Measurements from ENCODE around the gene AKIRIN2.

Gene AKIRIN2

DNA sequence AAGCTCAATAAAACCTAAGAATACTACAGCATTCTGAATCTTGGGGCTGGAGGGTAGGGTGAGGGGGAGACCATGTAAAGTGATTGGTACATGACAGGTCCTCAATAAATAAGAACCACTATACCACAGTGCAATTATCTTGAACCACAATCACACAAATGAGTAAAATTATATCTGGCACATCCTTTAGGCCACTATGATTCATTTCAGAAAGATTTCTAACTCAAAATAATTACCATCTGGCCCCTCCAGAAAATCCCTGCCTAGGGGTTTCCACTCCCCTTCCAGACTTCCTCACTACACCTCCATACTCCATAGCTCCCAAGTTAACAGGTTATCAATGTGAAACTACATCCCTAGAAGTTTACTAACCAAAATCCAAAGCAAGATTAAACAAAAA lies 19.7 kb downstream of the AKIRIN2 start:
- H3K27ac ChIP-seq (ENCODE audit: low read length), result no peak overlapping the region
- H3K4me1 ChIP-seq (ENCODE audit: insufficient read depth, low read length), result no peaks in the 10 kb centered on the region
- no peaks in the 10 kb centered on the region for H3K9me3 ChIP-seq (ENCODE audit: insufficient read depth, low read depth, low read length)
- H3K27me3 ChIP-seq (ENCODE audit: insufficient read depth, low read length), result no peaks in the 10 kb centered on the region
- no peak overlapping the region for H3K9ac ChIP-seq (ENCODE audit: low read depth, low read length)
- H3K36me3 ChIP-seq (ENCODE audit: insufficient read depth, low read depth, low read length), result peaks cover 44% of the 10 kb centered on the region
- no peak overlapping the region for H3K4me3 ChIP-seq (ENCODE audit: low read length)

DNA sequence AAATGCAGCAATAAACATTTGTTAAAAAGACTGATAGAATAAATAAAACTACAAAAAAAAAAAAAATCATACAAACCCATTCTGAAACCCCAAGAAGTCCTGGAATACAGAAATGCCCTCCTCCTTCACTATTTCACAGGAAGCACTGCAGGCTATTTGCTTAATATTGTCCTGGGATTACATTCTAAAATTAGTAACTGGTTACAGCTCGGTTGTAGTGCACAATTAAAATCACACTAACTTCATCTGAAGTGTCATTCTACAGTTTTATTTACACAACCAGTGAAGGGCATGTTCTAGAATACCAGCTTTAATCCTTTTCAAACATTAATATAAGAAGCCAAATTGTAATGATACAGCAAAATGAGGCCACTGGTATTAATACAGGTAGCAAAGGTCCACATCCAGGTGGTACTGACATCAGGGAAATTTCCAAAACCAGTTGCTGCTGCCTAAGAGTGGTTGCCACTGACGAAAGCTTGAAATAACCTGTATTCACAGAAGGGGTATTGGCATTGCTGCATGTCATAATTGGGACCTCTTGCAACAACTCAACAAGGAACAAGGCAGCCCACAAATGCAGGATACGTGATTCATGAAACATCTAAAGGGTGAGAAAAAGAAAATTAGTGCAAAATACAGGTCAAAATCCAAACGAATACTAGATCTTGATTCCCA lies 26.9 kb downstream of the AKIRIN2 start:
- no peaks in the 10 kb centered on the region for H3K9me3 ChIP-seq (ENCODE audit: insufficient read depth, low read depth, low read length)
- no peak overlapping the region for H3K27ac ChIP-seq (ENCODE audit: low read length)
- no peak overlapping the region for H3K4me3 ChIP-seq (ENCODE audit: low read length)
- H3K27me3 ChIP-seq (ENCODE audit: insufficient read depth, low read length), result no peaks in the 10 kb centered on the region
- no peak overlapping the region for H3K9ac ChIP-seq (ENCODE audit: low read depth, low read length)
- no peaks in the 10 kb centered on the region; the same call in 1 of the 2 replicates for H3K4me1 ChIP-seq (ENCODE audit: insufficient read depth, low read length)
- H3K36me3 ChIP-seq (ENCODE audit: insufficient read depth, low read depth, low read length), result peaks cover 82% of the 10 kb centered on the region

DNA sequence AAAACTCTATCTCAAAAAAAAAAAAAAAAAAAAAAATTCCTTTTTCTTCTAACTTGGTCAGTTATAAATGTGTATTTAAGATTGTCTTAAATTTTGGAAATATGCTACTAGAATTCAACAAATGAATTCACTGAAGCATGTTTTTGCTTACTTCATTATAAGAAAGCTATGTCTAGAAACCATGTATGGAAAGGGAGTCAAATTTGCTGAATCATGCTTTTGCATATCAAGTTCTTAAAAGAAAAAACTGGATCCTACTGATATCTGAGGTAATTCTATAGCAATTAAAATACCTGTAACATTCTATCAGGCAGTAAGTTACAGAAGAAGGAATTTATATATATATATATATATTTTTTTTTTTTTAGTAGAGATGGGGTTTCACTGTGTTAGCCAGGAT lies 27.7 kb downstream of the AKIRIN2 start:
- no peak overlapping the region for H3K9ac ChIP-seq (ENCODE audit: low read depth, low read length)
- no peaks in the 10 kb centered on the region for H3K9me3 ChIP-seq (ENCODE audit: insufficient read depth, low read depth, low read length)
- no peaks in the 10 kb centered on the region for H3K27me3 ChIP-seq (ENCODE audit: insufficient read depth, low read length)
- H3K4me1 ChIP-seq (ENCODE audit: insufficient read depth, low read length), result no peaks in the 10 kb centered on the region; the same call in 1 of the 2 replicates
- H3K36me3 ChIP-seq (ENCODE audit: insufficient read depth, low read depth, low read length), result peaks cover 81% of the 10 kb centered on the region
- no peak overlapping the region for H3K27ac ChIP-seq (ENCODE audit: low read length)
- no peak overlapping the region for H3K4me3 ChIP-seq (ENCODE audit: low read length)

DNA sequence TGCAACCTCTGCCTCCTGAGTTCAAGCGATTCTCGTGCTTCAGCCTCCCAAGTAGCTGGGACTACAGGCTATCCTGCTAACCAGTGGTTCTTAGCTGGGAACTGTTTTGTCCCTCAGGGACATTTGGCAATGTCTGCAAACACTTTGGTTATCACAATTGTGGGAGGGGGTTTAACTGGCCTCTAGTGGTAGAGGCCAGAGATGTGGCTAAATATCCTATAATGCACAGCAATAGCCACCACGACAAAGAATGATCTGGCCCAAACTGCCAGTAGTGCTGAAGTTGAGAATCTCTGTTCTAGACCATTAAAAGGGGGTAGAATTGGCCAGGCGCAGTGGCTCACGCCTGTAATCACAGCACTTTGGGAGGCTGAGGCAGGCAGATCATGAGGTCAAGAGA lies 28.8 kb downstream of the AKIRIN2 start:
- no peak overlapping the region for H3K9ac ChIP-seq (ENCODE audit: low read depth, low read length)
- H3K9me3 ChIP-seq (ENCODE audit: insufficient read depth, low read depth, low read length), result no peaks in the 10 kb centered on the region
- H3K27me3 ChIP-seq (ENCODE audit: insufficient read depth, low read length), result no peaks in the 10 kb centered on the region
- H3K27ac ChIP-seq (ENCODE audit: low read length), result no peak overlapping the region
- H3K4me3 ChIP-seq (ENCODE audit: low read length), result no peak overlapping the region
- no peaks in the 10 kb centered on the region; the same call in 1 of the 2 replicates for H3K4me1 ChIP-seq (ENCODE audit: insufficient read depth, low read length)
- H3K36me3 ChIP-seq (ENCODE audit: insufficient read depth, low read depth, low read length), result peaks cover 78% of the 10 kb centered on the region

DNA sequence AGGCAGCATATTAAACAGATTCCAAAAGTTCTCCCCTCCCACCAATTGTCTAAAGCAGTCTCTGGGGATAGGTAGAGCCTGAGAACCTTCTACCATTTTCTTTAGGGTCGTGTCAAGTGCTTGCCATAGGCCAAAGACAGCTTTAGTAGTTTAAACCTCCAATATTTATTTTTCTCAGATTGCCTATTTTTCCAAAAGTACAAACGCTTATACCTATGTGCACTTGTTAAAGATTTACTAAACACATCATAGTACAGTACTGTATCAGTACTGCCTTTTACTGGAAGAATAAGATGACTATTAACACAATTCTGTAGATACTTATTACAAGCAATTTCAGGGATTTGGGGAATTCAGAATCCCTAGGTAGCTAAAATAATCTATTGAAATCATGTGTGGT lies 29.4 kb downstream of the AKIRIN2 start:
- H3K4me3 ChIP-seq (ENCODE audit: low read length), result no peak overlapping the region
- no peaks in the 10 kb centered on the region; the same call in 1 of the 2 replicates for H3K4me1 ChIP-seq (ENCODE audit: insufficient read depth, low read length)
- H3K36me3 ChIP-seq (ENCODE audit: insufficient read depth, low read depth, low read length), result peaks cover 77% of the 10 kb centered on the region
- H3K9me3 ChIP-seq (ENCODE audit: insufficient read depth, low read depth, low read length), result no peaks in the 10 kb centered on the region
- no peak overlapping the region for H3K27ac ChIP-seq (ENCODE audit: low read length)
- no peak overlapping the region for H3K9ac ChIP-seq (ENCODE audit: low read depth, low read length)
- H3K27me3 ChIP-seq (ENCODE audit: insufficient read depth, low read length), result no peaks in the 10 kb centered on the region

DNA sequence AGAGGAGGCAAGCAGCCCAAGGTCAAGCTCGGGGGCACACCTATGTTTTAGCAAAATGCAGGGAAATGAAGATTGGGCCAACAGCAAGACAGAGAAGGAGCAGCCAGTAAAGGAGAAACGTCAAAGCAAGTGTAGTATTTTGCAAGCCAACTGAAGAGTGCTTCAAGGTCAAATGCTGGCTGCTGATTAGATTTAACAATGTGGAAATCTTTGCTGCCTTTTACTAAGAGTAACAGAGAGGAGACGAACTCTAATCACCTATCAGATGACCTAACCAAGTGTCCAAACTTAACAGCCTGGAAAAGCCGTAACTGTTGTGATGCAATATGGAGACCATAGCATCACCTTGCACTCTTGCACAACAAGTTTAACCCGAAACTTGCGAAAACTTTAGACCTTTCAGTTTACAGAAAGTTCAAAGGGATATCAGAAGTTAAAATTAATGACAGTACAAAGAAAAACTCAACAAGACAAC lies 30.4 kb downstream of the AKIRIN2 start:
- H3K36me3 ChIP-seq (ENCODE audit: insufficient read depth, low read depth, low read length), result peaks cover 77% of the 10 kb centered on the region
- no peaks in the 10 kb centered on the region; the same call in 1 of the 2 replicates for H3K4me1 ChIP-seq (ENCODE audit: insufficient read depth, low read length)
- H3K4me3 ChIP-seq (ENCODE audit: low read length), result no peak overlapping the region
- H3K27me3 ChIP-seq (ENCODE audit: insufficient read depth, low read length), result no peaks in the 10 kb centered on the region
- H3K9me3 ChIP-seq (ENCODE audit: insufficient read depth, low read depth, low read length), result no peaks in the 10 kb centered on the region
- H3K9ac ChIP-seq (ENCODE audit: low read depth, low read length), result no peak overlapping the region
- H3K27ac ChIP-seq (ENCODE audit: low read length), result no peak overlapping the region

DNA sequence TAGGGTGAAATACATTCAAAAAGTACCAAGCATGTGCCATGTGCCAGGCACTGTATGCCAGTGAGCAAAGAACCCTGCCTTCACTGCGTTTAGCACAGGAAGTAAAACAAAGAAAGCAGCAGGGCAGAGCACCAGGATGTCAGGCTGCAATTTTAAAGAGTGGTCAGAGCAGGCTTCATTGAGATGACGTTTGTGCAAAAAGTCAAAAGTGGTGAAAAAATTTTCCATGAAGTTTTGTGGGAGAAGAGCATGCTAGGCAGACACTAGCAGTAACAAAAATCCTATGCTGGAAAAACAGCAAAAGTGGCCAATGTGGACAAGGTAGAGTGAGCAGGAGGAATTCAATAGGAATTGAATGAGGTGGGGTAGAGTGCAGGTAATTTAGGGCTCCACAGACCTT lies 31.3 kb downstream of the AKIRIN2 start:
- Histone ChIP-seq H3K9me3 (ENCODE audit: insufficient read depth, low read depth, low read length) (no peaks in the 10 kb centered on the region), H3K9ac (ENCODE audit: low read depth, low read length) (no peak overlapping the region), H3K27ac (ENCODE audit: low read length) (no peak overlapping the region), H3K27me3 (ENCODE audit: insufficient read depth, low read length) (no peaks in the 10 kb centered on the region), H3K36me3 (ENCODE audit: insufficient read depth, low read depth, low read length) (peaks cover 76% of the 10 kb centered on the region), H3K4me1 (ENCODE audit: insufficient read depth, low read length) (no peaks in the 10 kb centered on the region; the same call in 1 of the 2 replicates), H3K4me3 (ENCODE audit: low read length) (no peak overlapping the region)

DNA sequence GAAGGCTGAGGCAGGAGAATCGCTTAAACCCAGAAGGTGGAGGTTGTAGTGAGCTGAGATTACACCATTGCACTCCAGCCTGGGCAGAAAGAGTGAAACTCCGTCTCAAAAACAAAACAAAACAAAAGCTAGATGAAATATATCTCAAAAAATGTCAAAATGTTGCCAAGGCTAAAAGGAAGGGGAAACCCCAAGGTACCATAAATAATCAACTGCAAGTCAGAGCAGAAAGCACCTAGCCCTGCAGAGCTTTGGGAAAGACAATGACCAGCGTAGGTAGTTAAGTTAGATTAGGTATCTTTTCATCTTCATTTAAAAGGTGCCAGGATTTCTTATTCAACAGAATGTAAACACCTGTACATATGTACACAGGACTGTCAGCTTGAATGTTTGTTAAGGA lies 33.0 kb downstream of the AKIRIN2 start:
- Histone ChIP-seq H3K36me3 (ENCODE audit: insufficient read depth, low read depth, low read length) (peaks cover 78% of the 10 kb centered on the region), H3K27me3 (ENCODE audit: insufficient read depth, low read length) (no peaks in the 10 kb centered on the region), H3K4me3 (ENCODE audit: low read length) (no peak overlapping the region), H3K27ac (ENCODE audit: low read length) (no peak overlapping the region), H3K9me3 (ENCODE audit: insufficient read depth, low read depth, low read length) (no peaks in the 10 kb centered on the region), H3K9ac (ENCODE audit: low read depth, low read length) (no peak overlapping the region), H3K4me1 (ENCODE audit: insufficient read depth, low read length) (no peaks in the 10 kb centered on the region; the same call in 1 of the 2 replicates)

DNA sequence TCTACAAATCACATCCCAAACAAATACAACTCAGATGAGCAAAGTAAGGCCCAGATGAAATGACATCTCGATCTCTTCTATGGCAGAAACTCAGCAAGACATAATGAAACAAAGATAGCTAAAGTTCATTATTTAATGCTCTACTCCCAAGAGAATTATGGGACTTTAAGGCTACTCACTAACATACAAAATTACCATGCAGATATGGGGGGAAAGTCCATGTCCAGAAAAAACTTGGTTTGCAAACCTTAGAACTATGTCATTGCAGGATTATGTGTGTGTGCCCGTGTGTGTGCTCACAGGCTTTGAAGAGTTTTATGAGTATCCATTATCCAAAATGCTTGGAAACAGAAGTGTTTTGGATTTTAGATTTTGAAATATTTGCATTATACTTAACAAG lies 34.0 kb downstream of the AKIRIN2 start:
- peaks cover 78% of the 10 kb centered on the region for H3K36me3 ChIP-seq (ENCODE audit: insufficient read depth, low read depth, low read length)
- H3K27me3 ChIP-seq (ENCODE audit: insufficient read depth, low read length), result no peaks in the 10 kb centered on the region
- no peak overlapping the region for H3K9ac ChIP-seq (ENCODE audit: low read depth, low read length)
- H3K9me3 ChIP-seq (ENCODE audit: insufficient read depth, low read depth, low read length), result no peaks in the 10 kb centered on the region
- H3K4me1 ChIP-seq (ENCODE audit: insufficient read depth, low read length), result no peaks in the 10 kb centered on the region; the same call in 1 of the 2 replicates
- H3K4me3 ChIP-seq (ENCODE audit: low read length), result no peak overlapping the region
- H3K27ac ChIP-seq (ENCODE audit: low read length), result no peak overlapping the region

DNA sequence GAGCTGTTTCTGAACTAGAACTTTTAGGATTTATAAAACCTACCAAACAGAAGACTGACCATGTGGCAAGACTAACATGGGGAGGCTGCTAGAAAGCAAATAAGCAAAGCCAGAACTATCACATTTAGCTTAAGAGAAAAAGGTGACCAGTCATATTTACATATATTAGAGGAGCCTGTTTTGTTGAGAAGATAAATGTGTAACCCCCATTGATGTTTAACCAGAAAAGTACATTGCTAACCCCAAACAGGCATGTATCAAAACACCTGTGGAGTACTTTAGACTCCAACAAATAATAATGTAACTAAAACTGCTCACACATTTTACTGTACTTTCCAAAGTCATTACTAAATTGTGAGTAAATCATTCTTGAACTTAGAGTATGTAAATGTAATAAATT lies 35.0 kb downstream of the AKIRIN2 start:
- Histone ChIP-seq H3K27me3 (ENCODE audit: insufficient read depth, low read length) (no peaks in the 10 kb centered on the region), H3K36me3 (ENCODE audit: insufficient read depth, low read depth, low read length) (peaks cover 76% of the 10 kb centered on the region), H3K27ac (ENCODE audit: low read length) (no peak overlapping the region), H3K9ac (ENCODE audit: low read depth, low read length) (no peak overlapping the region), H3K4me3 (ENCODE audit: low read length) (no peak overlapping the region), H3K9me3 (ENCODE audit: insufficient read depth, low read depth, low read length) (no peaks in the 10 kb centered on the region), H3K4me1 (ENCODE audit: insufficient read depth, low read length) (no peaks in the 10 kb centered on the region; the same call in 1 of the 2 replicates)

DNA sequence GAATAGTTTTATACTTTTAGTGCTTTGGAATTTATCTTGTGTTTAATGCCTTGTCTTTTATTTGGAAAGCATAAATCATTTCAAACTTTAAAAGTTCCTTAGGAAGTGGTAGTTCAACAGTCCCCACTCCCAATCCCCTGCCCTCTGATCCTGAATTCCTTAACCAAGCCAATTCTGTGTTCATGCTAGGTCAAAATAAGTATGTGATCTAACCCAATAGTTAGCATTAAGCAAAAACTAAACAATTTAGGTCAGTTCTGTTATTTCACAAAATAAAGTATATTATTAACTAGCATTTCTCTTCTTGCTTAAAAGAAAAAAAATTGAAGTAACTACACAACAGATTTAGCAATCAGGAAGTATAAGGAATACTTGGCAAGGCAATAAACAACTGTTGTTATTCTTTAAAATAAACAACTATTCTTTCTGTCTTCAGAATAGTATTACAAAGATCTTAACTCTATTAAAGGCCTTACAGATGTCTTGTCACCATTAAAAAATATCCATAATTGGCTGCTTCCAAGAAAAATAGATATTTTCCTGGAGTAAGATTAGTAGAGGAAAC lies 37.0 kb downstream of the AKIRIN2 start:
- no peaks in the 10 kb centered on the region for H3K4me1 ChIP-seq (ENCODE audit: insufficient read depth, low read length)
- H3K36me3 ChIP-seq (ENCODE audit: insufficient read depth, low read depth, low read length), result peaks cover 80% of the 10 kb centered on the region
- no peak overlapping the region for H3K27ac ChIP-seq (ENCODE audit: low read length)

DNA sequence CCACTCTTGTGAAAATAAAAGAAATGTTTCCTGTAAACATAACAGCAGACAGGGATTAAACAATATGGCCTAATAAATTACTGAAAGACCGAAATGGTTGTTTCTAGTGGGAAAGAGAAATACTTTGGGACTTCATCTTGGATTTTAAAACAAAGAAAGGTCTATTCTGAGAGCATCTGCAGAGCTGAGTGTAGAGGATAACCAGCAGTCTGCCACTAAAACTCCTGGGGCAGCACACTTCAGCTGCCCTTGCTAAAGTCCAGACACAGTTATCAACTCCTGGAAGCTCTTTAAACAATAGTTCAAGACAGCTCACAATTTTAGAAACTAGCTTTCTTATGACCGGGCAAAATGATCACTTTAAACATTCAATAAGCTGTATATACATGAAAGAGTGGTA lies 38.6 kb downstream of the AKIRIN2 start:
- Histone ChIP-seq H3K27ac (ENCODE audit: low read length) (no peak overlapping the region), H3K27me3 (ENCODE audit: insufficient read depth, low read length) (no peaks in the 10 kb centered on the region), H3K4me1 (ENCODE audit: insufficient read depth, low read length) (no peaks in the 10 kb centered on the region), H3K9me3 (ENCODE audit: insufficient read depth, low read depth, low read length) (no peaks in the 10 kb centered on the region), H3K36me3 (ENCODE audit: insufficient read depth, low read depth, low read length) (peaks cover 80% of the 10 kb centered on the region), H3K9ac (ENCODE audit: low read depth, low read length) (no peak overlapping the region), H3K4me3 (ENCODE audit: low read length) (no peak overlapping the region)

More for the DNA sequence above, 37.0 kb downstream of the AKIRIN2 start:
- H3K27me3 ChIP-seq (ENCODE audit: insufficient read depth, low read length), result no peaks in the 10 kb centered on the region
- no peaks in the 10 kb centered on the region for H3K9me3 ChIP-seq (ENCODE audit: insufficient read depth, low read depth, low read length)
- H3K4me3 ChIP-seq (ENCODE audit: low read length), result no peak overlapping the region
- H3K9ac ChIP-seq (ENCODE audit: low read depth, low read length), result no peak overlapping the region
